Fibroblast of skin of right quadriceps (primary cell): ENCODE results near the gene CHRNA7.
"Not testable (repeated sequence)": the region's sequence is repeated elsewhere in the genome, so short reads cannot be mapped to it uniquely, and the experiment has no call there.

Source experiments
- DNase-seq: peaks from one replicate; pipeline ENCODE4 v3.0.0-alpha.2; 2013

CHRNA7 gene

DNA sequence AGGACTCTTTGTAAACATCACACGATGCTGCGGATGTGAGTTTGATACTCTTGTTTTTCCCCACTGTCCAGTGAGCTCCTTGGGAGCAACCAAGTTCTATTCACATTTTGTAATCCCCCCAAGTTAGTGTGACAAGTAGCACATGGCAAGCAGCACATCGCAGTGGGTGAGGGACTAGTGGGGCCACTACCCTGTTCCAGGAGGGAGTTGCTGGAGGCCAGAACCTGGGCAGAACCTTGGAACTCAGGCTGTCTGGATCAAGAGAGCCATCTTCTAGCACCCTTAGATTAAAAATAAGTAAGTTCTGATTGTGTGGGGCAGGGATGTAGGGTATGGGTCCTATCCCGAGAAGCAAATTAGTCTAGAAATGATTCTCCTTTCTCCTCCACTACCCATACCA is 91.7 kb downstream of the CHRNA7 start:
- no peak for DNase-seq

DNA sequence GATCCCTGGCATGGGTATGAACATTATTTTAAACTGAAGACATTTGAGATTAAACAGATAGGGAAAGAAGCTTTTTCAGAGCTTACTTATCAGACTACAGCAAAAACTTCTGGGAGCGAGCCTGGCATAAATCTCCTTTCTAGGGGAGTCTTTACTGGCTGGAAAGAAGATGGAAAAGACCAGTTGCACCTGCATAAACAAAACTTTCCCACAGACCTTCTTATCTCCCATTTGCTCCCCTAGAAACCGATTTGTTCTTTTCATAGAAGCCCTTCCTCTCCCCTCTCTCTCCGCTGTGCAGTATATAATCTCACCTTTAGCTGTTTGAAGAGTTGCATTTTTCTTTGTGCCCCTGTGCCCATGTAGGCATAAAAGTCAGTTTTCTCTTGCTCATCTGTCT is 93.2 kb downstream of the CHRNA7 start:
- no peak for DNase-seq

DNA sequence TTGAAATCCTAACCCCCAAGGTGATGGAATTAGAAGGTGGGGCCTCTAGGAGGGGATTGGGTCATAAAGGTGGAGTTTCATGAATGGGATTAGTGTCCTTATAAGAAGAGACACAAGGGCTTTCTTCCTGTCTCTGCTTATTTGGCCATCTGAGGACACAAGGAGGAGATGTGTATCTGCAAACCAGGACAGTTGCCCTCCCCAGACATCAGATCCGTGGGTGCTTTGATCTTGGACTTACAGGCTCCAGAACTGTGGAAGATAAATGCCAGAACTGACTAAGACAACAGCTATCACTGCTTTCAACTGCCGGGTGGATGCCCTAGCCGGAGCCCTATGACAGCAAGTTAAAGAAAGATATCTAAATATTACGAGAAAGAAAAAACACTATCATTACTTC is 94.4 kb downstream of the CHRNA7 start:
- no peak for DNase-seq

DNA sequence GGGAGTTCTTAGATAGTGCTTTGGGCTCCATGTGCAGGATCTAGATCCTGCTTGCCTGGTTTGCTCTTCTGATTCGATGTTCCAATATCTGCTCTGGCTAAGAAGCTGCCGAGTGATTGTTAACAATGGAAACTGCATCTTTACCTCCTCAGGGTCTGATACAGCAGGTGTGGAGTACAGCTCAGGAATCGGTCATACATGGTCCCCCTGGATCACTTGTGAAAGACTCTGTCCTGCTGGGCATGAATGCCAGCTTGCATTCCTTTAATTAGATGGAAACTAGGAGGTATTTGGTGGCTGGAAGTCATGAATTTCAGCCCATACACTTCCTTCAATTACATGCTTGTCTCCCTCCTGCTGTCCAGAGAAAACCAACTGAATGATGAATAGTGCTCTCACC is 95.3 kb downstream of the CHRNA7 start:
- DNase-seq = no peak

DNA sequence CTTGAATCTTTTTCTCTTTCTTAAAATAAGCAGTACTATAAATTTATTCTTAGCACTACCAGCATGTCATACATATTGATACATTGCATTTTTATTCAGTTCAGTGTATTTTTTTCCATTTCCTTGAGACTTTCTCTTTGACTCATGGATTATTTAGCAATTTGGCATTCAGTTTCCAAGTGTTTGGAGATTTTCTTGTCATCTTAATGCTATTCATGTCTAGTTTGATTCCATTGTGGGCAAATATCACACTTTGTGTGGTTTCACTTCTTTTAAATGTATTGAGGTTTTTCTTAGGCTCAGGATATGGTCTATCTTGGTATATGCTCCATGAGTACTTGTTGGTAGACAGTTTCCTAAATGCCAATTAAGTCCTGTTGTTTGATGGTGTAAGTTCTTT is 99.5 kb downstream of the CHRNA7 start:
- DNase-seq = no peak

DNA sequence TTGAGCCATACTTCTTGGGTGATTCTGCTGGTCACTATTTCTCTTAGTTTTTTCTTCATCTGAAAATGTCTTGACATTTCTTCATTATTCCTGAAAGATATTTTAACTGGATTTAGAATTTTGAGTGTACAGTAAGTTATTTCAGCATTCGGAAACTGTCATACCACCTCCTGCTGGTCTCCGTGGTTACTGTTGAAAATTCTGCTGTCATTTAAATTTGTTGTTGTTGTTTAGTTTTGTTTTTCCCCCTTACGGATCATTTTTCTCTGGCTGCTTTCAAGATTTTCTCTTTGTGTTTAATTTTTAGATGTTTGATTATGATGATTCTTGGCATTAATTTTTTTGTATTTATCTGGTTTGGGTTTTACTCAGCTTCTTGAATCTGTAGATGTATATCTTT is 100.5 kb downstream of the CHRNA7 start:
- no peak for DNase-seq

DNA sequence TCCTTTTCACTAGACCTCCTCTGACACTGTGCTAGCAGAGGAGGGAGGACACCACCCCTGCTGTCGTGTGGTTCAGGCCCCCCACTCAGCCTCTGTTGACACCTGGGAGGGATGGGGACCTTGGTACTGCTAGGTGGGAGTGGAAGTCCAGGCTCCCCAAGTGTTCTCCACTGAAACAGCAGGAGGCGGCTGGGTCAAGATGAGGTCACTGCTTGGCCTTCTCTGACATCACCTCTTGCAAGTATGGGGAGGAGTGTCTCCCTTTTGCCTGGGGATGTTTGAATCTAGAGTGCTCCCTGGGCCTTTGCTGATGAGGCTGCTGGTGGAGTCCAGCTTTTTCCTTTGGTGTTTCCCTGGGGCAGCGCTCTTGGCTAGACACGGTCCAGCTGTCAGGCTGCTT is 101.5 kb downstream of the CHRNA7 start:
- DNase-seq = no peak

DNA sequence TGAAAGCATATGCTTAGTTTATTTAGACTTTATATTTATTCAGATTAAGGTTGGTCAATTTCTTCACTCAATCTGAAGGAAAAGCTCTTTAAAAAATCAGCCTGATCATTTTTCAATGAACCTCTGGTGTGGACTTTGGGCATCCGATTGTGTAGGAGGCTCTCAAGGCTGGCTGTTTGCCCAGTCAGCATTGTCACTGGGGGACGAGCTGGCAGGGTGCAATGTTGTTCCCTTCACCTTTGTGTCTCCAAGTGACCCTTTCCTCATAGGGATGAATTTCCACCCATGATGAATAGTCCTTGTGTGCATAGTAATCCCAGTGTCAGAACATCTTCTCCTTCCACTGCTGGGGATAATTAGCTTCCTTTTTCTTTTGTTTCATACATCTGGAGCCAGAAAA is 102.5 kb downstream of the CHRNA7 start:
- no peak for DNase-seq

DNA sequence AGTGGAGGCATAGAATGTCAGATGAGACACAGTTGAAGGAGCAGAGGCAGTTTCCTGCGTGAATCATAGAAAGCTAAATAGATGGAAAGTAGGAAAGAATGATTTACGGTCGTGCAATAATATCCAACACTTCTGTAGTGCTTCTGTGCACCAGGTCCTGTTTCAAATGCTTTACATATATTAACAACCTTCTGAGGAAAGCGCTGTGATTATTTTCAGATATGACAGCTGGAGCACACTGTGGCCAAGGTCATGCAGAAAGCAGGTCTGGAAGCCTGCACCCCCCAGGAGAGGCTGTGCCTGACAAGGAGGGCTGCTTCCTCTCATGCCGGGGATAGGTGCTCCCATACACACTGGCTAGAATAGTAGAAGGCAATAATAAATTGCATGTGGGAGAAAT is 104.5 kb downstream of the CHRNA7 start:
- no peak for DNase-seq

DNA sequence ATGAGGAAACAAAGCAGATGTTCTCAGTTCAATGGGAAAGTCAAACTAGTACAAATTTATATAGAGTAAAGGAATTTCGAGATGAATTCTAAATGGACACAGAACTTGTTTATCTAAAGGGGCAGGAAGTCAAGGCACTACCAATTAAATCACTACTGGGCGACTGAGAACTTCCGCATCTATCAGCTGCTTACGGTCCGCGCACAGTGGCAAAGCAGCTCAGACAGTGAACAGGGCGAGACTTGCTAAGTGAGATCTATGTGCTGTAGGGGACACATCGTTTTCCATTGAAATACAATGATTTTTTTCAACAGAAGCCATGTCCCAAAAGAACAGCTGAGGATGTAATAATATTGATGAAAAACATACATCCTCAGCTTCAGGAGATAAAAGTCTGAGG is 105.0 kb downstream of the CHRNA7 start:
- DNase-seq = no peak

DNA sequence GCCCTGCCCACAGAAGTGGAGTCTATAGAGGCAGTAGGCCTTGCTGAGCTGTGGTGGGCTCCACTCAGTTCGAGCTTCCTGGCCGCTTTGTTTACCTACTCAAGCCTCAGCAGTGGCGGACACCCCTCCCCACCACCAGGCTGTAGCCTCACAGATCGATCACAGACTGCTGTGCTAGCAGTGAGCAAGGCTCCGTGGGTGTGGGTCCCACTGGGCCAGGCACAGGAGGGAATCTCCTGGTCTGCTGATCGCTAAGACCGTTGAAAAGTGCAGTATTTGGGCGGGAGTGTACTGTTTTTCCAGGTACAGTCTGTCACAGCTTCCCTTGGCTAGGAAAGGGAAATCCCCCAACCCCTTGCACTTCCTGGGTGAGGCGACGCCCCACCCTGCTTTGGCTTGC is 115.2 kb downstream of the CHRNA7 start:
- not testable (repeated sequence) for DNase-seq

DNA sequence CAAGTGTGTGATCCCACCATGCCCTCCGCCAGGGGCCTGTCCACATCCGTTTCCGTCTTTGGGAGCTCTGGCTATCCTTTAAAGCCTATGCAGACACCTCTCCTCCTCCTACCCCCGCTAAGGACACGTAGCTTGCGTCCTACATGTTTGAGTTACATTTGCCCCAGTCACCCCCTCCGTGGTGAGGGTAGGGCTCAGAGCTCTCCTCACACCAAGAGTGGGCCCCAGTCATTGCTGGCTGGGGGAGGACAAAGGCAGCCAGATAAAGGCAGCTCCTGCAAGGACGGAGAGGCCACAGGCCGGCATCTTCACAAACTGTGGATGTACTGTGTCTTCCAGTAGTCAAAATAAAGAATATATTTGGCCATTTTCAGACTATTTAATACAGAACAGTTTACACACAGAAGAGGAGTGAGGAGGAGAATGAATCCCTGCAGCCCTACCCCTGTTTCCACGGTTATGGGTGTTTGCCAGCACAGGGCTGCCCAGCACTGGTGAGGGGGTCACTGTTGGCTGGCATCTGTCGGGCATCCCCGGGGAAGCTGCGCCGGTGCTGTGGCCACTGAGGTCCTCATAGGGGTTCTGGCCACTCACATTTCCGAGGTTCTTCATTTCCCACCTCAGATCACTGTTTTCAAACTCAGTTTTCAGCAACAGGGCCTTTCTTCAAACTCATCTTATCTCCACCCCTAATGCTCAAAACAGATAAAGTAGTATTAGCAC is 118.7 kb downstream of the CHRNA7 start:
- no peak for DNase-seq

DNA sequence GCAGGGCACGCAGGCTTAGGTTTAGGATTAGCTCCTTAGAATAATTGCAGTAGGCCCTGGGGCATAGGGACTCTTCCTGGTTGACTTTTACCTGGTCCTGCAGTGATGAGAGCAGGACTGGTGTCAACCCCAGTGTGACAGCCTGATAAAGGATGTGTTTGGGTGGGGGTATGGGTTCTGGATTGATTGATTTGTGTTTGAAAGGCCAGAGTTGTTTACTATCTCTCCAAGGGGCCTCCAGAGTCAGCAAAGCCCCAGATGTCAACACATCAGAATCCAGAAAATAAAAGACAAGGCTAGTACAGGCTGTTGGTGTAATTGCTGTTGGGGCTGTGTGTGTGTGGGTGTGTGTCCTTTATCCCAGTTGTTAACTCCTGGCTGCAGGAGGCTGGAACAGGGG is 122.3 kb downstream of the CHRNA7 start:
- DNase-seq = no peak

DNA sequence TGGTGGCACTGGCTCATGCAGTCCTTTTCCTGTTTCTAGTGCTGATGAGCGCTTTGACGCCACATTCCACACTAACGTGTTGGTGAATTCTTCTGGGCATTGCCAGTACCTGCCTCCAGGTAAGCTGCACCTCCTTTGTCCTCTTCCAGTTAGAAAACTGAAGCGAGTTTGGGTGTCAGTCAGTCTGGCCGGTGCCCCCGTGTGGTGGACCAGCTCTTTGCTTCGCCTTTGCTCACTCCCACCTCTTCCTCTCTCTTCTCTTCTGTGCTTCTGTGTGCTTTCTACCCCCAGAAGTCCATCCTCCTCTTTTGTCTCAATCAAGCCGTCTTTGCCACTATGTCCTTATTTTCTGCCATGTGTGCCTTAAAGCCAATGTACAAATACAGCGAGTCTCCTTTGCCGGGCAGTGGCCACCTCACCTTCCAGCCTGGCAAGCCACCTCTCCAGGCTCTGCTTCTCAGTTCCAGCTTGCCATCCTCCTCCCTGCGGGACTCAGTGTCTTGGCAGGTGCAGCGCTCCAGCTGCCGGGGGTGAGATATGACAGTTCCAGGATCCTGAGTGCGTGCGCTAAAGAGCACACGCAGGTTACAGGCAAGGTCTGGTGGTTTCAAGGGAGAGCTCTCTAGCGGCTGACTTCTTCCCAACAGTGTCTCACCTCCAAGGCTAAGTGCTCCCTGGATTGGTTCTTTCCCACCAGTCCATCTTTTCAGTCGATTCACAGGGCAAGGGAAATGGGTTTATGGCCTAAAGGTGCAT is 123.7 kb downstream of the CHRNA7 start:
- not testable (repeated sequence) for DNase-seq

DNA sequence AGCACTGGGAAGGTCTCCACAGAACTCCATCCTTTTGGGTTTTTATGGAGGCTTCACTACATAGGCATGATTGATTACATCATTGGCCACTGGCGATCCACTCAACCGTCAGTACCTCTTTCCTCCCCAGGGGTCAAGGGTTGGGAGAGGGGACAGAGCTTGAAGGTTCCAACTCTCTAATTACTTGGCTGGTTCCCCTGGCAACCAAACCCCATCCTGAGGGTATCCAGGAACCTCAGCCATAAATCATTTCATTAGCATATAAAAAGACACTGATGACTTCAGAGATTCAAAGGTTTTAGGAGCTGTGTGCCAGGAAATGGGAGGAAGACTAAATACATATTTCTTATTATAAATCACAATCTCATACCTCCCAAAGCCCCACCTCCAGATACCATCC is 131.8 kb downstream of the CHRNA7 start:
- DNase-seq = not testable (repeated sequence)

DNA sequence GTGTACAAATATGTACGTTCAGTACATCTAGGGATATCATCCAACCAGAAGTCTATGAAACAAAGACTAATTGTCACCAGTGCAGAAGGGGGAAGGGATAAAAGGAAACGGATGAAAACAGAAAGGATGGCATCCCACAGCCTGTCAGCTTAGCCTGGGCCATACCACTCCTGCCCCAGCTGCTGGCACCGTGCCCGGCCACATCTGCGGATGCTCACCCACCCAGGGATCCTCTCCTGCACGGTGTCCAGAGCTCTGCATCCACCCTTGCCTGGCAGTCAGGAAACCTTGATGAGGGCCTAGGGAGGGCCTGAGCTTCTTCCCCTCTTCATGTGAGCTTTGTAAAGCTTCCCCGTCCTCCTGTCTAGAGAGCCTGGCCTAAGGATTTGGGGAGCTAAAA is 133.8 kb downstream of the CHRNA7 start:
- not testable (repeated sequence) for DNase-seq

DNA sequence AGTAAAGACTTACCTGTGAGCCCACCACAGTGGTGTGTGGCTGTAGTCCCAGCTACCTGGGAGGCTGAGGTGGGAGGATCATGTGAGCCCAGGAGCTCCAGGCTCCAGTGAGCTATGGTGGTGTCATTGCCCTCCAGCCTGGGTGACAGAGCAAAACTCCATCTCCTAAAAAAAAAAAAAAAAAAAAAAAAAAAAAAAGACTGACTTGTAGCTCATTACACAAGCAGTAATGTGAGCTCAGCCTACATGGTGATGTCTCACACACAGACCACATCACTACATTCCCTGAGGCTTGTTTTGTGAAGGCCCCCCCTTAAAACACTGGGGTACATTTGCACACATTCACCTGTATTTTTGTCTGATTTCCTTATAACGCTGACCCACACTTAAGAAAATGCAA is 134.4 kb downstream of the CHRNA7 start:
- not testable (repeated sequence) for DNase-seq

DNA sequence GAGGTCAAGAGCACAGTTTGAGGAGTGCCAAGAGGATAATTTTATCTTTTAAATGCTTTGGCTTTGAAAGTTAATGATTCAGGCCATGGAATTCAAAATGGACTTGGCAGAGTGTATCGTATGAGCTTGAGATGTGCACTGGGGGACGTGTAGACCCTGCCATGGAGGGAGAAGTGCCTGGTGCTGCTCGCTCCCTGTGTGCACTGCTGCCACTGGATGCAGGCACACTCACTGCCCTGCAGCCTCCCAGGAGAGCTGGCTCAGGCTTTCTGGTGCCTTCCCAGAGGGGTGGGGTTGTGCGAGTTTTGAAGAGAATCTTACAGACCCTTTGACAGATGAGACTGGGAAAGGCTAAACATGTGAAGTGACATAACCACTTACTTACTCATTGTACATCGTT is 135.5 kb downstream of the CHRNA7 start:
- not testable (repeated sequence) for DNase-seq

DNA sequence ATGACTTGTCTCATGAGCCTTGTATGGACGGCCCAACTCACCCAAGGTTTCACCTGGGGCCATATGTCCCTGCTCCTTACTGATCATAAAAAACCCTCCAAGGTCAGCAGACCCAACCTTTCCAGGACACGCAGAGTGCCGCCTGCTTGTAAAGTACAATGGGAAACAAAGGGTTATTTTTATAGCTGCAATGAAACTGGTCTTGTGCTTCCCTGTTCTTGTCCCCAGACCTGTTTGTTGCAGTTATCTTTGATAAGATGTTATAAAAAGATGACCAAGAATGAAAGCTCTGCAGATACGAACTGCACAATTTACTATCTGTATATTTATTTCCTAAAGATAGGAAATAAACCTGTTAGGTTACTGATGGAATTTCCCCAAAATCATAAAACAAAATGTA is 136.0 kb downstream of the CHRNA7 start:
- DNase-seq = not testable (repeated sequence)

DNA sequence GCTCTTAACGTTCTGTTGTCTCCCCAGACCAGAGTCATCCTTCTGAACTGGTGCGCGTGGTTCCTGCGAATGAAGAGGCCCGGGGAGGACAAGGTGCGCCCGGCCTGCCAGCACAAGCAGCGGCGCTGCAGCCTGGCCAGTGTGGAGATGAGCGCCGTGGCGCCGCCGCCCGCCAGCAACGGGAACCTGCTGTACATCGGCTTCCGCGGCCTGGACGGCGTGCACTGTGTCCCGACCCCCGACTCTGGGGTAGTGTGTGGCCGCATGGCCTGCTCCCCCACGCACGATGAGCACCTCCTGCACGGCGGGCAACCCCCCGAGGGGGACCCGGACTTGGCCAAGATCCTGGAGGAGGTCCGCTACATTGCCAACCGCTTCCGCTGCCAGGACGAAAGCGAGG is 137.6 kb downstream of the CHRNA7 start:
- not testable (repeated sequence) for DNase-seq

DNA sequence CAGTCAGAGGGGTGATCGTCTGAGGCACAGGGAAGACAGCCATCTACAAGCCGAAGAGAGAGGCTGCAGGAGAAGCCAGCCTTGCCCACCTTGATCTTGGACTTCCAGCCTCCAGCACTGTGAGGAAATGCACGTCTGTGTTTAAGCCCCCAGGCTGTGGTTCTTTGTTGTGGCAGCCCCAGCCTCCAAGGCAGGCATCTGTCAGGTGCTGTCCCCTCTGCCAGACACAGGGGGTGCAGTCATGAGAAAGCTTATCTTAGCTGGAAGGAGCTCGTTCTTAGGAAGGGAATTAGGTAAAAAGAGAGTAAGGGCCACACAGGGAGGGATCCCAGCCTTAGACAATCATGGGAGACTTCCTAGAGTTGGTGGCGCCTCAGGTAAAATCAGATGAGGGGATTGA is 150.3 kb downstream of the CHRNA7 start:
- not testable (repeated sequence) for DNase-seq

DNA sequence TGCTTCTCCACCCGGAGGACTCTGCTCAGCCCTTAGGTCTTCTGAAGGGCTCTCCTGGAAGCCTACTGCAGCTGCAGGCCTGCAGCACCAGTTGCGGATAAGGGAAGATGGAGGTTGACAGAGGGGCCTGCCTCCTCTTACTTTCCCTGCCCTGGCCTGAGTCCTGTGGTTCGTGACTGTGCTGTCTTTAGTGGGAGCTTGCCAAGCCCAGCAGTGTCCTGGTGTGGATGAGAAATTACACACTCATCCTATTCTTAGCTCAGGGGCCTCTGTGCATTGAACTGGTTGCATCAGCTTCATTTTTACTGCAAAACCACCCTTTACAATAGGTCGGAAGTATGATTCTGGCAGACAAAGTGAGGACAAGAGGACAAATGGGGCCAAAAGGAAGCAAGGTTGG is 163.5 kb downstream of the CHRNA7 start:
- DNase-seq = not testable (repeated sequence)

DNA sequence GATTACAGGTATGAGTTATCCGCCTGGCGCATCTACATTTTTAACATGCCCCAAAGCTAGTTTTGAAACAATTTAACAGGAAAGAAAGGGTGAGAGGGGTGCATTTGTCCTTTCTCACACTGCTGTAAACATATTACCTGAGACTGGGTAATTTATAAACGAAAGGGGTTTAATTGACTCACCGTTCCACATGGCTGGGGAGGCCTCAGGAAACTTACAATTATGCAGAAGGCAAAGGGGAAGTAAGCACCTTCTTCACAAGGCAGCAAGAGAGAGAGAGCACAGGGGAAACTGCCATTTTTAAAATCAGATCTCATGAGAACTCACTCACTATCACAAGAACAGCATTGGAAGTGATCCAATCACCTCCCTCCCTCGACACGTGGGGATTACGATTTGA is 165.9 kb downstream of the CHRNA7 start:
- DNase-seq = not testable (repeated sequence)

DNA sequence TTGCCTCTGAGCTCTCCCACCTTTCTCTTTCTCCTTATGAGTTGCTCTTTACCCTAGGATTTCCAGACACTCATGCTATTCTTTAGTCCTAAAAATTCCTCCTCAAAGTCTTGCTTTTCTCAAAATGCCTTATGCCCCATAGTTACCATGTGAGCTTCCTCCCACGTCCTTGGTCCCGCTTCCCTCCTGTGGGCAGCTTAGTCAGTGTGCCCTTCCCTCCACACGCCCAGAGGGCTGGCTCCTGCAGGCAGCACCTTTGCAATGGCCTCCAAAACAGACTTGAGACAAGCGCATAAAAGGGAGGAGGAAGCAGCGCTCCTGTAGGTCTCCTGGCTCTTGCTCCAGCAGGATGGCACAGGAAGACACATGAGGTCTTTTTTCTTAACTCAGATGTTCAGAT is 168.6 kb downstream of the CHRNA7 start:
- DNase-seq = not testable (repeated sequence)

DNA sequence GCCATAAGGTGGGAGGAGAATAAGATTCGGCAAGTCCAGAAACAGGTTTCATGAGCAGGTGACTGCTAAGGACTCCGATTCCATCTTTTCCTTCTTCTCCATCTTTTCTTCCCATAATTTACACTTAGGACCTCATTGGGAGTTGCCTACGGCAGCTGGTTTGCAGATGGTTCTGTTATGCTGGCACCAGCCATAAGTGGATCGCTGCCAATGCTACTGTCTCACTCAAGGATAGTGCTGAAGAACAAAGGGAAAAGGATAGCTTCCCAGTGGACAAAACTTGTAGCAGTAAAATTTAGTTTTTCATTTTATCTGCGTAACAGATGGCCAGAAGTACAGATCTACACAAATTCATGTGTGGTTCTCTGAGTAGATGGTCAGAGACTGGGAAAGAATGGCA is 178.8 kb downstream of the CHRNA7 start:
- not testable (repeated sequence) for DNase-seq
